ENCODE measurements around the gene C3orf85.

The C3orf85 gene

GRCh38 chr3:109143646-109144045, 7.1 kb downstream of the C3orf85 start:
- no peak for TF ChIP-seq TAF1 (IDR thresholded peaks at IDR 0.05; ENCODE audit: borderline replicate concordance, insufficient read depth, low read length)

GRCh38 chr3:109149078-109149477, 12.6 kb downstream of the C3orf85 start:
- TF ChIP-seq FOXP2 (optimal IDR thresholded peaks at IDR 0.05; ENCODE audit: borderline replicate concordance, extremely low read depth, extremely low read length, insufficient read depth) (no peak), TAF1 (IDR thresholded peaks at IDR 0.05; ENCODE audit: borderline replicate concordance, insufficient read depth, low read length) (no peak)

GRCh38 chr3:109152320-109152719, 15.8 kb downstream of the C3orf85 start:
- no peak for TF ChIP-seq POLR2AphosphoS5 (IDR thresholded peaks at IDR 0.05; ENCODE audit: low read depth, low read length)
- TF ChIP-seq SIN3A (IDR thresholded peaks at IDR 0.05; ENCODE audit: borderline replicate concordance, insufficient read depth, low read length) = no peak
- no peak for TF ChIP-seq FOXP2 (optimal IDR thresholded peaks at IDR 0.05; ENCODE audit: borderline replicate concordance, extremely low read depth, extremely low read length, insufficient read depth)
- TF ChIP-seq TAF1 (IDR thresholded peaks at IDR 0.05; ENCODE audit: borderline replicate concordance, insufficient read depth, low read length) = no peak
- TF ChIP-seq REST (IDR thresholded peaks at IDR 0.05; ENCODE audit: insufficient read depth in 1 of 2, low read depth in 2 of 2, low read length in 2 of 2) = no peak

GRCh38 chr3:109154979-109155378, 18.5 kb downstream of the C3orf85 start:
- TF ChIP-seq TAF1 (IDR thresholded peaks at IDR 0.05; ENCODE audit: borderline replicate concordance, insufficient read depth, low read length) = no peak
- no peak for TF ChIP-seq POLR2AphosphoS5 (IDR thresholded peaks at IDR 0.05; ENCODE audit: low read depth, low read length)
- no peak for TF ChIP-seq REST (IDR thresholded peaks at IDR 0.05; ENCODE audit: insufficient read depth in 1 of 2, low read depth in 2 of 2, low read length in 2 of 2)
- TF ChIP-seq FOXP2 (optimal IDR thresholded peaks at IDR 0.05; ENCODE audit: borderline replicate concordance, extremely low read depth, extremely low read length, insufficient read depth) = no peak
- TF ChIP-seq SIN3A (IDR thresholded peaks at IDR 0.05; ENCODE audit: borderline replicate concordance, insufficient read depth, low read length) = no peak

GRCh38 chr3:109155828-109156227, 19.3 kb downstream of the C3orf85 start:
- TF ChIP-seq REST (IDR thresholded peaks at IDR 0.05; ENCODE audit: insufficient read depth in 1 of 2, low read depth in 2 of 2, low read length in 2 of 2) = no peak
- no peak for TF ChIP-seq FOXP2 (optimal IDR thresholded peaks at IDR 0.05; ENCODE audit: borderline replicate concordance, extremely low read depth, extremely low read length, insufficient read depth)
- no peak for TF ChIP-seq SIN3A (IDR thresholded peaks at IDR 0.05; ENCODE audit: borderline replicate concordance, insufficient read depth, low read length)
- no peak for TF ChIP-seq TAF1 (IDR thresholded peaks at IDR 0.05; ENCODE audit: borderline replicate concordance, insufficient read depth, low read length)
- no peak for TF ChIP-seq POLR2AphosphoS5 (IDR thresholded peaks at IDR 0.05; ENCODE audit: low read depth, low read length)

- no peak for TF ChIP-seq TAF1 (IDR thresholded peaks at IDR 0.05; ENCODE audit: borderline replicate concordance, insufficient read depth, low read length)
- no peak for TF ChIP-seq SIN3A (IDR thresholded peaks at IDR 0.05; ENCODE audit: borderline replicate concordance, insufficient read depth, low read length)
- TF ChIP-seq FOXP2 (optimal IDR thresholded peaks at IDR 0.05; ENCODE audit: borderline replicate concordance, extremely low read depth, extremely low read length, insufficient read depth) = no peak
- no peak for TF ChIP-seq POLR2AphosphoS5 (IDR thresholded peaks at IDR 0.05; ENCODE audit: low read depth, low read length)
- TF ChIP-seq REST (IDR thresholded peaks at IDR 0.05; ENCODE audit: insufficient read depth in 1 of 2, low read depth in 2 of 2, low read length in 2 of 2) = no peak
These were observed 25.1 kb downstream of the C3orf85 start for GRCh38 chr3:109161487-109162123.
